Effector CD8-positive, alpha-beta T cell (primary cell): Measurements from ENCODE around the gene DYNC1I1.
A peak's percentile ranks its signal among the peaks of the same experiment; 100 is the strongest.
"Not testable (repeated sequence)": the region's sequence is repeated elsewhere in the genome, so short reads cannot be mapped to it uniquely, and the experiment has no call there.

Experiments
- DNase-seq: peaks from one replicate; lab custom pipeline; 2025; lab: John Stamatoyannopoulos, UW

The DYNC1I1 gene

DNA sequence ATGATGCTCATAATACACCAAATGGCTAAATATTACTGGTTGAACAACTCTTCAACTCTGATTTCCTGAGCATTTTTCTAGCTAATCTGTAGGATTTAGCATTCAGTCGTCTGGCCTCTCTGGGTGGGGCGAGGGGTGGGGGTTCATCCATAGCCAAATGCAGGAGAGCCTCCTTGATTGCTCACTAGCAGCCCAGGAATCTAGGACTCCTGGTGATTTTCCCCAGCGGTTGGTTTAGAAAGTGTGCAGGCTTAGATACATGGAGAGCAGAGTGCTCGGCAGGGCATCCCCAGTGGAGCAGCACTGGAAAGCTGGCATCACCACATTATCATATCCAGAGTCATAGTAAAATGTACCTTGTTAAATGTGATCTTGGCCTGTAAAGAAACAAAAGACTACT lies 136.1 kb downstream of the DYNC1I1 start:
- DNase-seq: no peak

DNA sequence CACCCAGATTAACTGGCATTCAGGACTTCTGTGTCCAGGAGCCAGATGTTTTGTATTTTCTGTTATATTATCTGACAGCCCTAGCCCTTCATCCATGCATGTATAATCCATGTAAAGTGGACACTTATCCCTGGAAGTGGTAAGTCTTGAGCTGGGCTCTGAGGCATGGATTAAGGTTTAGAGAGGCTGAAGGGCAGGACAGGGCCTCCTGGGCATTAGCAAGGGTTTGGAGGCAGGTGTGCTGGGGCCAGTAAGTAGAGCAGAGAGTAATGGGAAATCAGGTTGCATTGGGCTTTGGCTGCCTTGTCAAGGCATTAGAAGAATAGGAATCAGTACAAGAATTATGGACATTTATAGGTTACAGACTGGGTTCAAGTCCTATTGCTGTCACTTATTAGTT lies 138.0 kb downstream of the DYNC1I1 start:
- no peak for DNase-seq

- no peak for DNase-seq
These were observed 143.4 kb downstream of the DYNC1I1 start for GRCh38 chr7:95915731-95916130.

DNA sequence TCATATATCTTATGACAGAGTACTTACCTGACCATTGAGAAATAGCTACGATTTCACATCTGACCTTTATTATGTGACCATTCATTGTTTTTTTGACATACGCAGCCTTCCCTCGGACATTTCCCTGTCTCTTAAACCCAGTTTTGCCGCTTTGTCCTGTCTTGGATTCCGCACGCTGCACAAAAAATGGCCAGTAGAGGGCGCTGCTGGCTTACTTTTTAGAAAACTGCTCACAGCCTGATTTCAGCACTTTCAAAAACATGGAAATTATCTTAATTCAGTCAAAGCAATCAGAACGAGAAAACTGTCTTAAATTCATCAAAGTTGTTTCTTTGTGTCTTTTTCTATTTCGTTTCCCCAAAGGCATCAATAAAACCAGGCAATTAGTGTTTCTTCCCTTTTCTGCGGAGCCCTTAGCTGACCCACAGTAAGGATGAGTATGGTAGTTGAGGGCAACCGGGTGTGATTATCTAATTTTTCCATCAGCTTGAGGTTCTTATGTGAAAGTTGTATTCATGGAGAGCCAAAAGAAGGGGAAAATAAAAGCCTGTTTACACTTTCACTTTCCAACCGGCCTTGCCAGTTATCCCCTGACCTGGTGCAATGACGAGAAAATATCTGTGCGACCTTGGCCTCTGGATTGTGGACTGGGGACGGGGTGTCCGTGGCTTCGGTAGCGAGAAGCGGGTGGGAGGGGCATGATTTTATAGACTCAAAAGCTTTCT lies 144.4 kb downstream of the DYNC1I1 start:
- peak; percentile 58 for DNase-seq

DNA sequence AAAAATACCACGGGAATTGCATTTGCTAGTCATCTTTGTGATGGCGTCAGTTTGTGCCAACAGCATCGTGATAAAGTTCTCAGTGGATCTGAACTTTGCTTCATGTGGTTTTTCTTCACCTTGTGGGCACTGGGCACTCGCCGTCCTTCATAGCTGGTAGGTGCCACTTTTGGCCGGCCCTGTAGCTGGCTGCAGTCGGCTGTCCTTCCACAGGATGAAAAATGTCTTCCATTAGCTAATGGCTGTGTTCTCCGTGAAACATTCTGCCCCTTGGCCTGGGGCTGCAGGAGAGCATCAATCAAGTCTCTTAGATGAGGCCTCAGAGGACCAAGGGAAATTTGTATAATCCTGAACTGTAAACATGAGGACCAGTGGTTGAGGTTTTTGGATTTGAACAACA lies 145.3 kb downstream of the DYNC1I1 start:
- DNase-seq: no peak

GRCh38 chr7:95919556-95919955 lies 147.2 kb downstream of the DYNC1I1 start:
- no peak for DNase-seq

DNA sequence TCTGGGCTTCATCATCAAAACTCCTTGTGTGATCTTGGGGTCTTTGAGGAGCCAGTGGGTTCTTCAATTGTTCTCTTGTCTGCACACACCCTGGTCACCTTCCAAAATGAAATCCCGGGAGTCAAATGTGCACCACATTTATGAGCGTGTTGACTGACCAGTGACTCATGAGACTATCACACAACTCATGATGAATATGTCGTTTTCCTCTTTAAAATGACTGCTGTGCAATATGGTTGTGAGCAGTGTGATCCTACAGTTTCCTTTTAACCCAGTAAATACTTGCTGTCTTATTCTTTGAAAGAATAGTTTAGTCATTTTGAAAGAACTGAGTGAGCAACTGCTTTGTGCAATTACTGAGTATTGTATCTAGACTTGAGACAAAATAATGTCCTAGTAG lies 149.2 kb downstream of the DYNC1I1 start:
- no peak for DNase-seq

- no peak for DNase-seq
These were observed 149.8 kb downstream of the DYNC1I1 start for GRCh38 chr7:95922191-95922590.

DNA sequence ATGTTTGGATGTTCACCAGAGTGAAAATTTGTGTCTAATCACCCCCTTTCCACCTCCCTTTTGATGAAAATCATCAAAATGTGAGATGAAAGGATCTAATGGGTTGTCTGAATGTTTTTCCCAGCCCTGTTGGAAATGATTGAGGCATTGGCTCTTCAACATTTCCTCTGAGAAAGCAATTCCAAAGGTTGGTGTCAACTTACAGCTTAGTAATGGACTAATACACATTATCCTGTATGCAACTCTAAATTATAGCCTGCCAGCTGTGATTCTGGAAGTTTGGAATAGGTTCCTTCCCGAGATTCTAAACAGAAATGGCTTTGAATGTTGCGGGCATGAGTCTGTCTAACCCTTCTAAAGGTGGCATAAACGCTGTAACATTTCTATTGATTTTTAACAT lies 152.9 kb downstream of the DYNC1I1 start:
- no peak for DNase-seq

GRCh38 chr7:95925971-95926370 lies 153.6 kb downstream of the DYNC1I1 start:
- no peak for DNase-seq

- DNase-seq: no peak
These were observed 155.4 kb downstream of the DYNC1I1 start for GRCh38 chr7:95927756-95928155.

GRCh38 chr7:95929710-95930280 lies 157.4 kb downstream of the DYNC1I1 start:
- DNase-seq: no peak

DNA sequence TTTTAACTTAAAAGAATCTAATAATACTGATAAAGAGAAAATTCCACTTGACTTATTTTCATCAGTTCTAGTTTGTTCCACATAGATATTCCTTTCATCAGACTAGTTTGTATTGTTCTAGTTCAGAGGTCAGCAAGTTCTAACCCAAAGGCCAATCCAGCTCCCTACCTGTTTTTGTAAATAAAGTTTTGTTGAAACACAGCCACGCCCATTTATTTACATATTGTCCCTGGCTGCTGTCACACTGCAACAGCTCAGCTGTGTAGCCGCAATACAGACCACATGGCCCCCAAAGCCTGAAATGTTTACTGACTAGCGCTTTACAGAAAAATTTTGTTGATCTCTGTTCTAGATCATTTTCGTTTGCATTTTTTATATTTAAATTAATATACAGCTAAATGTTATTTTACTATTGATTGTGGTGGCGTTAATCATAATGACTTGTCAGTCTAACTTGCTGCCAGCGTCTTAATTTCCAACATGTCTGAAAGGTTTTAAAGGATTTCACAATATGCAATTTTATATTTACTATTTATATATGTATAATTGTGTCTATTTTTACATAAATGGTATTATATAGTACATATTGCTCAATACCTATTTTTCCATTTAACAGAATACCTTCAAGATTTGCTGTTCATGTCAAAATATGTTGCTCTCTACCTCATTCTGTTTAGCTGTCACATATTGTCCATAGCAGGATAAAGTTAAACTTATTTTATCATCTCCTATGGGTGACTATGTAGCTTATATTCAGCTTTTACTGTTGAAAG lies 159.3 kb downstream of the DYNC1I1 start:
- no peak for DNase-seq

GRCh38 chr7:95933618-95934017 lies 161.3 kb downstream of the DYNC1I1 start:
- DNase-seq: no peak

- DNase-seq: not testable (repeated sequence)
These were observed 172.5 kb downstream of the DYNC1I1 start for GRCh38 chr7:95944867-95945266.

DNA sequence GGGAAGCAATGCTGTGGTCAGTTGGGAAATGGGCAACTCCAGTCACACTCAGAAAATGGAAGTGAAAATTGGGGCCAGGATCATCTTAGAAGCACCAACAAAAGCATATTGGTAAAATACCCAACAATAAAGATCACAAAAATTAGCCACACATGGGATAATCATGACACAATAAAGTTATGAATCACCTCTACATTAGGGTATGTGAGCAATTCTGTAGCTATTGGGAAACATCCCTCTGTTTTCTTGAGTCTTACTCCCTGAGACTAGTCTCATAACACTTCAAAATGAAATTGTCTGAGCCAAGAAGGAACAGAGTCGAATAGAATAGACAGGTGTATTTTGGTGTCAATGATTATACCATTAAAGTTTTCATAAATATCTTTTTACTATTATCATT lies 178.3 kb downstream of the DYNC1I1 start:
- no peak for DNase-seq

DNA sequence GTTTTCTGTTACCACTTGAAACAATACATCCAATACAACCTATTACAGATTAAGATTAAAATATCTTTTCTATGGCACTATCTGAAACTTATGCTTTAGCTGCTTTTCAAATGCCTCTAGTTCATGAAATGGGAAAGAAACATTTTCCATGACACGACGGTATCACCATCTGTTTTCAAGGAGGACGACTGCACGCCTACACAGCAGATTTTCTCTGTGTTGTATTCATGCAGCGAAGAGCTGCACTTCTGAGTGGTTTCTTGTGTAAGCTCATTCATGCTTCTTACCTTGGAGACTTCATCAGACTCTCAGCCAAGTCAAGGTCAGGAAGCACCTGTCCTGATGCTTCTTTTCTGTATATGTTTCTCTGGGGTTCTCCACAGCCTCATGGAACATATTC lies 179.2 kb downstream of the DYNC1I1 start:
- no peak for DNase-seq

GRCh38 chr7:95951997-95952795 lies 179.8 kb downstream of the DYNC1I1 start:
- no peak for DNase-seq

- DNase-seq: no peak
These were observed 180.5 kb downstream of the DYNC1I1 start for GRCh38 chr7:95952851-95953250.

DNA sequence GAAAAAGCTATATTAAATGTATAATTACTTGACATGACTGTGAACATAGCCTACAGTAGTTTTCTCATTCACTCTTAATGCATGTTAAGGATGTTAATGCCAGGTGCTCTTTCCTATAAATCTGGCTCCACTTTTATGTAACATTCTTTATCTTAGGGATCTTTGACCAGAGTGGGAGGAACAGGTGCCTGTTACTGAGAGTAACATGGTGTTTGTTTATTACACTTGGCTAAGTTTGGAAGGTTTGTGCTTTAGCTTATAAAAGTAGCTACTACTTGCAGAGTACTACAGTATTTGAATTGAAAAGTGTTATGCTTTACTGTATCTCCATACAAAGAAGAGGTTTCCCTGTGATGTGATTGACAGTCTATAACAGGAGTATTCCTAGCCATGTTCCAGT lies 183.4 kb downstream of the DYNC1I1 start:
- DNase-seq: no peak

DNA sequence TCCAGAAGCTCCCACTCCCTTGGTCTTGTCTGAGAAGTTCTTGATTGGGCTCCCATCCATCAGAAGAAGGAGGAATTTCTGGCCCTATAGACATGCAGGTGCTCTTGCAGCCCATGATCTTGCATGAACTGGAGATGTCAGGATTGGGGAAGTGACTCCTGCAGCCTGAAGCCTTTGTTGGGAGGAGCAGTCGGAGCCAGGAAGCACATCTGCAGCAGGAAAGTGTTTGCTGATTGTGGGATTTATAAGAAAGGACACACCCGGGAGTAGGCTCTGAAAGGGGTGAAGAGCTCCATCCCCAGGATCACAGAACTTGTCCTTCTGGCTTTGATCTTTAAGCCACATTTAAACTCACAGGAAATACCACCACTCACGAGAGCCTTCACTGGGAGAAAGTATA lies 185.2 kb downstream of the DYNC1I1 start:
- no peak for DNase-seq

GRCh38 chr7:95960706-95961244 lies 188.4 kb downstream of the DYNC1I1 start:
- DNase-seq: no peak
